Measurements from ENCODE around the gene LSG1.

GRCh38 chr3:194638991-194639605 lies 32.9 kb downstream of the LSG1 start:
- no peak for TF ChIP-seq CTCF (IDR thresholded peaks at IDR 0.05)
- TF ChIP-seq POLR2A (IDR thresholded peaks at IDR 0.05), result no peak
